Liver (tissue), 3 donors: ENCODE results near the gene BNC2.

ENCODE experiments used
- ATF3 ChIP-seq: IDR thresholded peaks from 2 replicates; pipeline ENCODE4 v1.6.1; 2016; ENCODE audit warnings: antibody characterized with exemption
- CTCF ChIP-seq: fragments of 150-350 bp; IDR thresholded peaks from 2 replicates; pipeline ENCODE4 v1.5.1; 2017; ENCODE audit warnings: improper control_type of control experiment, low read depth, low read length; ENCODE audit not compliant: missing input control
- EGR1 ChIP-seq, 2 donors: IDR thresholded peaks; 2 replicates each; pipeline ENCODE4 v1.6.1; 2016 to 2018; ENCODE audit warnings: antibody characterized with exemption in 2 of 2, low read depth in 2 of 2
- GABPA ChIP-seq, 2 donors: IDR thresholded peaks in 1 of 2; conservative IDR thresholded peaks in 1 of 2; 2 replicates each; pipeline ENCODE4 v1.6.1; 2016; ENCODE audit warnings: antibody characterized with exemption in 2 of 2, mild to moderate bottlenecking in 1 of 2, moderate library complexity in 1 of 2
- HNF4A ChIP-seq, 2 donors: conservative IDR thresholded peaks; 2 replicates each; pipeline ENCODE4 v1.6.1; 2016; ENCODE audit warnings: antibody characterized with exemption in 2 of 2, mild to moderate bottlenecking in 2 of 2
- JUND ChIP-seq, 2 donors: IDR thresholded peaks; 2 replicates each; pipeline ENCODE4 v1.6.1; 2016; ENCODE audit warnings: antibody characterized with exemption in 2 of 2
- MAX ChIP-seq: IDR thresholded peaks from 2 replicates; pipeline ENCODE4 v1.6.1; 2016; ENCODE audit warnings: antibody characterized with exemption
- NR2F2 ChIP-seq: IDR thresholded peaks from 2 replicates; pipeline ENCODE4 v1.6.1; 2016; ENCODE audit warnings: antibody characterized with exemption
- RAD21 ChIP-seq, 2 donors: IDR thresholded peaks; 2 replicates each; pipeline ENCODE4 v1.6.1; 2016; ENCODE audit warnings: antibody characterized with exemption in 2 of 2, mild to moderate bottlenecking in 2 of 2
- REST ChIP-seq: IDR thresholded peaks from 2 replicates; pipeline ENCODE4 v1.6.1; 2016; ENCODE audit warnings: antibody characterized with exemption, mild to moderate bottlenecking
- RXRA ChIP-seq, 2 donors: IDR thresholded peaks; 2 replicates each; pipeline ENCODE4 v1.6.1; 2017 to 2018; ENCODE audit warnings: antibody characterized with exemption in 2 of 2, mild to moderate bottlenecking in 1 of 2
- SP1 ChIP-seq: IDR thresholded peaks from 2 replicates; pipeline ENCODE4 v1.6.1; 2018; ENCODE audit warnings: antibody characterized with exemption, mild to moderate bottlenecking
- YY1 ChIP-seq: IDR thresholded peaks from 2 replicates; pipeline ENCODE4 v1.6.1; 2016; ENCODE audit warnings: antibody characterized with exemption, mild to moderate bottlenecking
- TF ChIP-seq, protein P1 (sequence below): IDR thresholded peaks from 2 replicates; pipeline ENCODE4 v1.6.1; 2016; ENCODE audit warnings: antibody characterized with exemption
- donor health status: healthy.
- donor health status: healthy.

DNA sequence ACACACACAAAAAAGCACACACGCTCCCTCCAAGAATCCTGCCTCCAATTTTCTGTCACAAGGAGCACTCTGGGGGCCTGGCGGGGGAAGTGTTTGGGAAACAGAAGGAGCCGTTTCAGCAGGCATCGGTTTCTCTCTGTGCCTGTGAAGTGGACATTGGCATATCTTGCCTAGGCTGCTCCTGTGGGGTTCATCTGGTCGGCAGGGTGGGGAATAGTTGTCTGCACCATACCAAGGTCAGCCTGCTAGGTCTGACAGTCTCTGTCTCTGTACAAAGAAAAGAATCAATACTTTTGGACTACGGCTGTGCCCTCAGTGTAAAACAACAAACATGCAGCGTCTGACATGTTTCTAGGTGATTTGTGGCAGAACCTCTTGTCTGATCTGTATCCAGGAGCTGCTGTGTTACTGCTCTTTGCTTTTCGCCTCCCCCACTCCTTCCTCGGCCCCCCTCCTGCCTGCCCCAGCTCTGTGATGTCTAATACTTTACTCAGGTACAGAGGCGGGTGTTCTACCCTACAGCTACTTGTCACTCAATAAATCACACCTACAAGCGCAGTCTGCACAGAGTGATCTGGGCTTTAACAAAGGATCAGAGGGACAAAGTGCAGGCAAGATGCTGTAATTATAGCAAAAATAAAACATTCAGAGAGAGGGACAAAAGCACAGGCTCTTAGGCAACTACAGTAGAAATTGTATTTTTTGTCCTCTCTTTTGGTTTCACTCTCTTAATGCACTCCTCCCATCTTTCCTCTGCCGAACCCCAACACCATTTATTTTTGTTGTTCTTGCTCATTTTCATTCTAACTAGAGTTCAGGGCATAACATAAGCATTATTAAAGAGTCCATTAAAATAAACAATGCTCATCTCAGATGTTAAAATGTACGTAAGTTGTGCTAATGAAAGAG lies 216.7 kb downstream of the BNC2 start:
- TF ChIP-seq REST (no peak), CTCF (no peak), ATF3 (no peak), GABPA (IDR thresholded peaks at IDR 0.05 in 1 of 2, conservative IDR thresholded peaks at IDR 0.05 in 1 of 2) (no peak), YY1 (peak; percentile 65), EGR1 (IDR thresholded peaks at IDR 0.05; ENCODE audit: low read depth in 2 of 2) (no peak), NR2F2 (no peak), MAX (no peak), HNF4A (conservative IDR thresholded peaks at IDR 0.05) (peak; percentile 63 to 76), RXRA (IDR thresholded peaks at IDR 0.05) (peak; percentile 38 to 51), RAD21 (IDR thresholded peaks at IDR 0.05) (peak; percentile 23 to 33), SP1 (peak; percentile 73), JUND (IDR thresholded peaks at IDR 0.05) (no peak)
- TF ChIP-seq, protein P1, sequence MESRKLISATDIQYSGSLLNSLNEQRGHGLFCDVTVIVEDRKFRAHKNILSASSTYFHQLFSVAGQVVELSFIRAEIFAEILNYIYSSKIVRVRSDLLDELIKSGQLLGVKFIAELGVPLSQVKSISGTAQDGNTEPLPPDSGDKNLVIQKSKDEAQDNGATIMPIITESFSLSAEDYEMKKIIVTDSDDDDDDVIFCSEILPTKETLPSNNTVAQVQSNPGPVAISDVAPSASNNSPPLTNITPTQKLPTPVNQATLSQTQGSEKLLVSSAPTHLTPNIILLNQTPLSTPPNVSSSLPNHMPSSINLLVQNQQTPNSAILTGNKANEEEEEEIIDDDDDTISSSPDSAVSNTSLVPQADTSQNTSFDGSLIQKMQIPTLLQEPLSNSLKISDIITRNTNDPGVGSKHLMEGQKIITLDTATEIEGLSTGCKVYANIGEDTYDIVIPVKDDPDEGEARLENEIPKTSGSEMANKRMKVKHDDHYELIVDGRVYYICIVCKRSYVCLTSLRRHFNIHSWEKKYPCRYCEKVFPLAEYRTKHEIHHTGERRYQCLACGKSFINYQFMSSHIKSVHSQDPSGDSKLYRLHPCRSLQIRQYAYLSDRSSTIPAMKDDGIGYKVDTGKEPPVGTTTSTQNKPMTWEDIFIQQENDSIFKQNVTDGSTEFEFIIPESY: no peak
